ENCODE data around the gene HAPLN2. TPM values are rescaled to one million over a fixed set of nuclear protein-coding genes. Genes with fewer than 3 reads are reported as not detected.

The HAPLN2 gene
- total and polyA plus RNA-seq, 8 donors, result 0.33 to 0.37 TPM; not detected in 6

DNA sequence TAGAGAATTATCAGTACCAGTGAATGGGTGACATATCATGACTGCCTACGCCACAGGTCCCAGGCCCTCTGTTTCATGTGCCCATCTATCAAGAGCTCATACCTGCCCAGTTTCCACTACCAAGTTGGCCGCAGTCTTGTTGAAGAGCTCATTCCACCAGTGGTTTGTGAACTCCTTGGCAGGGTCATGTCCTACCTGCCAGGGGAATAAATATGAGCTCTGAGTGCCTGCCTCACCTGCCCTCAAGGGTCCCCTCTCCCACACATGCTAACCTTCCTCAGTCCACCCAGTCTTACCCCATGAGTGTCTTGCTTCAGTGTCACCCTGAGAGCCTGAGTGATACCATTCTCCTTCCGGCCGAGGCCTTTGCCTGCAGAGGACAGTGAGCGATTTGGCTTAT lies 21.1 kb upstream of the HAPLN2 start:
- Histone ChIP-seq H3K4me1 (peaks cover 13 to 30% (median 24%) of the 10 kb centered on the region in 4 donors), H3K36me3 (peaks cover 17 to 62% (median 59%) of the 10 kb centered on the region in 4 donors), H3K27me3 (no peaks in the 10 kb centered on the region), H3K27ac (no peak overlapping the region), H3K4me3 (no peak overlapping the region), H3K9me3 (no peaks in the 10 kb centered on the region)
- 91 to 97% (median 94%) methylated on average over 4 to 5 of the region's 5 CpGs for WGBS, 5 donors
- no peak for TF ChIP-seq EP300 (IDR thresholded peaks at IDR 0.05)
- TF ChIP-seq POLR2A (IDR thresholded peaks at IDR 0.05), result no peak
- TF ChIP-seq, protein P1, sequence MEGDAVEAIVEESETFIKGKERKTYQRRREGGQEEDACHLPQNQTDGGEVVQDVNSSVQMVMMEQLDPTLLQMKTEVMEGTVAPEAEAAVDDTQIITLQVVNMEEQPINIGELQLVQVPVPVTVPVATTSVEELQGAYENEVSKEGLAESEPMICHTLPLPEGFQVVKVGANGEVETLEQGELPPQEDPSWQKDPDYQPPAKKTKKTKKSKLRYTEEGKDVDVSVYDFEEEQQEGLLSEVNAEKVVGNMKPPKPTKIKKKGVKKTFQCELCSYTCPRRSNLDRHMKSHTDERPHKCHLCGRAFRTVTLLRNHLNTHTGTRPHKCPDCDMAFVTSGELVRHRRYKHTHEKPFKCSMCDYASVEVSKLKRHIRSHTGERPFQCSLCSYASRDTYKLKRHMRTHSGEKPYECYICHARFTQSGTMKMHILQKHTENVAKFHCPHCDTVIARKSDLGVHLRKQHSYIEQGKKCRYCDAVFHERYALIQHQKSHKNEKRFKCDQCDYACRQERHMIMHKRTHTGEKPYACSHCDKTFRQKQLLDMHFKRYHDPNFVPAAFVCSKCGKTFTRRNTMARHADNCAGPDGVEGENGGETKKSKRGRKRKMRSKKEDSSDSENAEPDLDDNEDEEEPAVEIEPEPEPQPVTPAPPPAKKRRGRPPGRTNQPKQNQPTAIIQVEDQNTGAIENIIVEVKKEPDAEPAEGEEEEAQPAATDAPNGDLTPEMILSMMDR (IDR thresholded peaks at IDR 0.05), result no peak
- no peak for TF ChIP-seq POLR2AphosphoS5 (IDR thresholded peaks at IDR 0.05)
- intact Hi-C loops (cut with DNase I; ENCODE audit: low total_unique reads), result no loop called here
- no peak for DNase-seq

DNA sequence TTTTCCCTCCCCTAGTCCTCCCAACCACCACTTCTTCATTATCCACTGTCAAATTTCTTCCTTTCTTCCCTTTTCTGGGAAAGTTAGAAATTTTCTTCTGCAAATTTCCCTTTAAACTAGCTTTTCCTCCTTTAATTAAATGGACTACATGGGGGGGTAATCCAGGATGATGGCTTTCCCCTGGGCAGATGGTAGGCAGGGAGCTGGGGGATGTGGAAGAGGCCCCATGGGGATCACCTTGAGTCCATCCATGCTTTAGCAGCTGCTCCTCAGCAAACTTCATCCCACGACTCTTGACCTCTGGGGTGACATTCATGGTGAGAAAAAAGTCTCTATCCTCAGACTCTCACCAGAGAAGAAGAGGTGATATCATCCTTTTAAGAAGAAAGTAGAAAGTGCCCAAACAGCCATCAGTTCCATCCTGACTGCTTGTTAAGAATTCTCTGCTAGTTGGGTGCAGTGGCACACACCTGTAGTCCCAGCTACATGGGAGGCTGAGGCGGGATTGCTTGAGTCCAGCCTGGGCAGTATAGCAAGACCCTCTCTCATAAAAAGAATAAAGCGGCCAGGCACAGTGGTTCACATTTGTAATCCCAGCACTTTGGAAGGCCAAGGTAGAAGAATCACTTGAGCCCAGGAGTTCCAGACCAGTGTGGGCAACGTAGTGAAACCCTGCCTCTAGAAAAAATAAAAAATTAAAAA lies 20.3 kb upstream of the HAPLN2 start:
- no peak overlapping the region for H3K4me3 ChIP-seq
- DNase-seq, result no peak
- H3K27ac ChIP-seq, result no peak overlapping the region
- H3K27me3 ChIP-seq, result no peaks in the 10 kb centered on the region
- H3K4me1 ChIP-seq, result peaks cover 13 to 28% (median 23%) of the 10 kb centered on the region in 4 donors
- TF ChIP-seq POLR2A (IDR thresholded peaks at IDR 0.05) (no peak), POLR2AphosphoS5 (IDR thresholded peaks at IDR 0.05) (no peak), EP300 (IDR thresholded peaks at IDR 0.05) (no peak)
- TF ChIP-seq, protein P1 (IDR thresholded peaks at IDR 0.05), result no peak
- H3K9me3 ChIP-seq, result no peaks in the 10 kb centered on the region
- WGBS, 5 donors, result 82 to 91% (median 91%) methylated on average over 4 of the region's 4 CpGs
- intact Hi-C loops (cut with DNase I; ENCODE audit: low total_unique reads), result no loop called here
- peaks cover 17 to 54% (median 52%) of the 10 kb centered on the region in 4 donors for H3K36me3 ChIP-seq

DNA sequence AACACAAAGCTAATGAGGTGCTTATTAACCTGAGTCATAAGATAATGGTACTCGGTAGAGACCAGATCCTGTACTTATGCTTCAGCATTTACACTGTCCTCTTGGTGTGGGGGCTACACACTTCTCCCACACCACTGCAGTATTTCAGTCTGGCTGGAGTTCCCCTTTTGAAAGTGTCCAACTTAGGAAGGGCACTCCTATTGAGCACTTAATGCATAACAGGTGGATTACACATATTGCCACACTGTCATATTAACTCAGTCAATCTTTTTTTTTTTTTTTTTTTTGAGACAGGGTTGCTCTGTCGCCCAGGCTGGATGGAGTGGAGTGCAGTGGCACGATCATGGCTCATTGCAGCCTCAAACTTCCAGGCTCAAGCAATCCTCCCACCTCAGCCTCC lies 19.4 kb upstream of the HAPLN2 start:
- TF ChIP-seq EP300 (IDR thresholded peaks at IDR 0.05) (no peak), POLR2A (IDR thresholded peaks at IDR 0.05) (no peak), POLR2AphosphoS5 (IDR thresholded peaks at IDR 0.05) (no peak)
- TF ChIP-seq, protein P1 (IDR thresholded peaks at IDR 0.05), result peak in 1 of 7 experiments; percentile 13
- DNase-seq, result no peak
- WGBS, 5 donors, result 41 to 60% (median 49%) methylated on average over 3 of the region's 3 CpGs
- peaks cover 15 to 45% (median 42%) of the 10 kb centered on the region in 4 donors for H3K36me3 ChIP-seq
- no peaks in the 10 kb centered on the region for H3K27me3 ChIP-seq
- peaks cover 13 to 28% (median 23%) of the 10 kb centered on the region in 4 donors for H3K4me1 ChIP-seq
- no peak overlapping the region for H3K27ac ChIP-seq
- intact Hi-C loops (cut with DNase I; ENCODE audit: low total_unique reads), result loop anchor here (10.0 kb wide), 1 partner anchor 135 kb away; no protein-coding TSS in a partner anchor
- H3K9me3 ChIP-seq, result no peaks in the 10 kb centered on the region
- no peak overlapping the region for H3K4me3 ChIP-seq

GRCh38 chr1:156600733-156601121 lies 18.5 kb upstream of the HAPLN2 start:
- intact Hi-C loops (cut with DNase I; ENCODE audit: low total_unique reads), result loop anchor here (10.0 kb wide), 1 partner anchor 136 kb away; no protein-coding TSS in a partner anchor
- no peaks in the 10 kb centered on the region for H3K27me3 ChIP-seq
- H3K27ac ChIP-seq, result peak overlapping the region; percentile 66 to 88 (median 76)
- no peak for TF ChIP-seq POLR2AphosphoS5 (IDR thresholded peaks at IDR 0.05)
- TF ChIP-seq, protein P1 (IDR thresholded peaks at IDR 0.05), result no peak
- TF ChIP-seq POLR2A (IDR thresholded peaks at IDR 0.05), result no peak
- TF ChIP-seq EP300 (IDR thresholded peaks at IDR 0.05), result no peak
- H3K36me3 ChIP-seq, result peaks cover 12 to 35% (median 33%) of the 10 kb centered on the region in 4 donors
- 2 to 3% (median 2%) methylated on average over 13 of the region's 13 CpGs for WGBS, 5 donors
- H3K9me3 ChIP-seq, result no peaks in the 10 kb centered on the region
- DNase-seq, result no peak
- peaks cover 13 to 28% (median 23%) of the 10 kb centered on the region in 4 donors for H3K4me1 ChIP-seq
- peak overlapping the region; percentile 69 to 91 (median 70) for H3K4me3 ChIP-seq

Data from stomach (tissue), 9 donors.